H9 (cell line): ENCODE measurements around the gene SKIC2. TPM values are rescaled to one million over a fixed set of nuclear protein-coding genes. Genes with fewer than 3 reads are reported as not detected.

Experiments used
- DNase-seq: peaks from one replicate; pipeline ENCODE4 v3.0.0-alpha.2; 2017
- H2AFZ ChIP-seq: one replicate; pipeline ENCODE4 v1.6.1; 2013; ENCODE audit warnings: mild to moderate bottlenecking, low read length, control low read depth, moderate library complexity
- H2AK5ac ChIP-seq: 2 replicates; pipeline ENCODE4 v1.6.1; 2013; ENCODE audit warnings: low read length, control low read depth, mixed read lengths; ENCODE audit not compliant: insufficient read length
- H2BK120ac ChIP-seq: one replicate; pipeline ENCODE4 v1.6.1; 2013; ENCODE audit warnings: low read depth, mild to moderate bottlenecking, low read length, control low read depth, inconsistent platforms; ENCODE audit not compliant: poor library complexity, severe bottlenecking
- H2BK12ac ChIP-seq: 2 replicates; pipeline ENCODE4 v1.6.1; 2013; ENCODE audit warnings: low read length, control low read depth, mixed read lengths, low read depth; ENCODE audit not compliant: insufficient read length
- H2BK15ac ChIP-seq: 2 replicates; pipeline ENCODE4 v1.6.1; 2013; ENCODE audit warnings: low read depth, low read length, control low read depth
- H2BK20ac ChIP-seq: one replicate; pipeline ENCODE4 v1.6.1; 2013; ENCODE audit warnings: low read depth, mild to moderate bottlenecking, low read length, control low read depth, inconsistent platforms; ENCODE audit not compliant: poor library complexity, severe bottlenecking
- H2BK5ac ChIP-seq: 2 replicates; pipeline ENCODE4 v1.6.1; 2013; ENCODE audit warnings: low read length, control low read depth, mixed read lengths; ENCODE audit not compliant: insufficient read length
- H3K14ac ChIP-seq: 2 replicates; pipeline ENCODE4 v1.6.1; 2013; ENCODE audit warnings: low read length, control low read depth; ENCODE audit not compliant: insufficient read depth
- H3K18ac ChIP-seq: 2 replicates; pipeline ENCODE4 v1.6.1; 2013; ENCODE audit warnings: low read depth, mild to moderate bottlenecking, mixed read lengths, low read length, control low read depth; ENCODE audit not compliant: insufficient read length
- H3K23ac ChIP-seq: 2 replicates; pipeline ENCODE4 v1.6.1; 2013; ENCODE audit warnings: low read length, control low read depth, mixed read lengths, low read depth; ENCODE audit not compliant: insufficient read length
- H3K23me2 ChIP-seq: 2 replicates; pipeline ENCODE4 v1.6.1; 2013; ENCODE audit warnings: low read depth, mild to moderate bottlenecking, mixed read lengths, low read length, control low read depth; ENCODE audit not compliant: insufficient read length, poor library complexity, severe bottlenecking
- H3K27ac ChIP-seq: 2 replicates; pipeline ENCODE4 v1.5.1; 2013; ENCODE audit warnings: low read length, control low read depth, mixed read lengths, low read depth; ENCODE audit not compliant: insufficient read length
- H3K27me3 ChIP-seq: 2 replicates; pipeline ENCODE4 v1.6.1; 2013; ENCODE audit warnings: low read length, control low read depth, inconsistent platforms; ENCODE audit not compliant: insufficient read depth
- H3K4ac ChIP-seq: 2 replicates; pipeline ENCODE4 v1.6.1; 2013; ENCODE audit warnings: low read depth, mild to moderate bottlenecking, control low read depth, inconsistent platforms, low read length, moderate library complexity
- H3K4me1 ChIP-seq: 2 replicates; pipeline ENCODE4 v1.6.1; 2013; ENCODE audit warnings: low read length, control low read depth, inconsistent platforms; ENCODE audit not compliant: insufficient read depth
- H3K4me2 ChIP-seq: 2 replicates; pipeline ENCODE4 v1.6.1; 2013; ENCODE audit warnings: low read length, control low read depth, mixed read lengths; ENCODE audit not compliant: insufficient read length, insufficient read depth
- H3K56ac ChIP-seq: 2 replicates; pipeline ENCODE4 v1.6.1; 2013; ENCODE audit warnings: low read depth, mild to moderate bottlenecking, mixed read lengths, low read length, control low read depth; ENCODE audit not compliant: insufficient read length
- H3K79me1 ChIP-seq: 2 replicates; pipeline ENCODE4 v1.6.1; 2013; ENCODE audit warnings: low read depth, mild to moderate bottlenecking, moderate library complexity, low read length, control low read depth, inconsistent platforms; ENCODE audit not compliant: insufficient read depth, poor library complexity, severe bottlenecking
- H3K79me2 ChIP-seq: 2 replicates; pipeline ENCODE4 v1.6.1; 2013; ENCODE audit warnings: low read length, control low read depth, inconsistent platforms; ENCODE audit not compliant: insufficient read depth
- H3K9ac ChIP-seq: 2 replicates; pipeline ENCODE4 v1.6.1; 2013; ENCODE audit warnings: low read length, control low read depth, mixed read lengths; ENCODE audit not compliant: insufficient read length; ENCODE audit errors: extremely low read depth
- H3K9me3 ChIP-seq: one replicate; pipeline ENCODE4 v1.6.1; 2013; ENCODE audit warnings: low read depth, low read length, inconsistent platforms; ENCODE audit not compliant: control insufficient read depth
- H3T11ph ChIP-seq: one replicate; pipeline ENCODE4 v1.6.1; 2013; ENCODE audit warnings: mild to moderate bottlenecking, low read length, control low read depth, inconsistent platforms
- H4K20me1 ChIP-seq: one replicate; pipeline ENCODE4 v1.6.1; 2013; ENCODE audit not compliant: control insufficient read depth, insufficient read length, insufficient read depth
- H4K5ac ChIP-seq: 2 replicates; pipeline ENCODE4 v1.6.1; 2013; ENCODE audit warnings: low read depth, mild to moderate bottlenecking, mixed read lengths, low read length, control low read depth; ENCODE audit not compliant: insufficient read length
- H4K8ac ChIP-seq: replicated peaks from 2 replicates; pipeline ENCODE4 v1.6.1; 2013; ENCODE audit warnings: low read length, control low read depth, mixed read lengths, low read depth; ENCODE audit not compliant: insufficient read length
- H4K91ac ChIP-seq: 2 replicates; pipeline ENCODE4 v1.6.1; 2013; ENCODE audit warnings: low read depth, mild to moderate bottlenecking, moderate library complexity, mixed read lengths, low read length, control low read depth; ENCODE audit not compliant: insufficient read length
- H3K27ac Mint-ChIP-seq, 3 experiments: 2 replicates in 2 of 3; 3 replicates in 1 of 3; pipeline ENCODE4 v1.8.0; 2020 to 2021; ENCODE audit warnings: mixed read lengths in 3 of 3, mild to moderate bottlenecking in 1 of 3, moderate library complexity in 1 of 3
- H3K27me3 Mint-ChIP-seq: 2 replicates; pipeline ENCODE4 v1.8.0; 2021; ENCODE audit warnings: low read depth, mild to moderate bottlenecking, moderate library complexity, mixed read lengths
- H3K36me3 Mint-ChIP-seq, 3 experiments: 2 replicates in 2 of 3; 3 replicates in 1 of 3; pipeline ENCODE4 v1.8.0; 2020 to 2021; ENCODE audit warnings: low read depth in 3 of 3, mixed read lengths in 3 of 3; ENCODE audit not compliant: insufficient read depth in 1 of 3
- H3K4me1 Mint-ChIP-seq, 2 experiments: 2 replicates each; pipeline ENCODE4 v1.8.0; 2020; ENCODE audit warnings: mixed read lengths in 2 of 2
- H3K4me3 Mint-ChIP-seq, 2 experiments: 2 replicates in 1 of 2; 3 replicates in 1 of 2; pipeline ENCODE4 v1.8.0; 2020 to 2021; ENCODE audit warnings: mild to moderate bottlenecking in 2 of 2, mixed read lengths in 2 of 2, moderate library complexity in 1 of 2
- H3K9me3 Mint-ChIP-seq, 2 experiments: 2 replicates in 1 of 2; 3 replicates in 1 of 2; pipeline ENCODE4 v1.8.0; 2020; ENCODE audit warnings: mild to moderate bottlenecking in 2 of 2, mixed read lengths in 2 of 2, moderate library complexity in 1 of 2
- WGBS: extraction: QIAGEN DNeasy Blood & Tissue Kit; methylation state at CpG from one replicate; pipeline ENCODE4 v1.1.7; 2013; ENCODE audit warnings: missing lambda C conversion rate, low lambda C conversion rate, mixed read lengths; ENCODE audit not compliant: insufficient read length; ENCODE audit errors: extremely low coverage; 5-methylcytosine and 5-hydroxymethylcytosine counted together
- total RNA-seq: library from RNA; stranded (reverse); gene quantifications from 2 replicates; pipeline ENCODE4 v1.2.1, GENCODE V29; 2021
- TF ChIP-seq, protein P1 (sequence below): fragments of 200-600 bp; sonication (generic); conservative IDR thresholded peaks from 3 replicates; pipeline ENCODE4 v1.8.0; 2021; ENCODE audit warnings: antibody characterized with exemption, mild to moderate bottlenecking

The SKIC2 gene
- total RNA-seq, 1 experiment from 2014 or later, result 86.2 TPM

DNA sequence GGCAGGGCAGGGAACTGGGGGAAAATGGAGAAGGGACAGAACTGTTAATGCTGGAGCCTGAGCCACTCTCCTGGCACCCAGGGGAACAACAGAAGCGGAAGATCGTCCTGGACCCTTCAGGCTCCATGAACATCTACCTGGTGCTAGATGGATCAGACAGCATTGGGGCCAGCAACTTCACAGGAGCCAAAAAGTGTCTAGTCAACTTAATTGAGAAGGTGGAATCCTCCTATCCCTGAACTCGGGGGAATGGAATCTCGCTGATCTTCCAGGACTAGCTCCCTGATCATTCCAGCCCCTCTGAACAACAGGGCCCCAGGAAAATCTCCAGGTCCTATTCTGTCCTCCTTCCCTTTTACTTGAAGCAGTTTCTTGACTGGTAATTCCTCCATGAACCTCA lies 11.1 kb upstream of the SKIC2 start:
- H3K4me3 Mint-ChIP-seq, result no peak overlapping the region; a peak in 1 of 5 replicates
- Histone ChIP-seq H3K18ac (no peak overlapping the region), H3K4me1 (no peaks in the 10 kb centered on the region)

More for the DNA sequence above, 11.1 kb upstream of the SKIC2 start:
- Histone ChIP-seq H3K56ac (no peak overlapping the region), H4K5ac (no peak overlapping the region), H3K23me2 (no peaks in the 10 kb centered on the region), H3K14ac (no peak overlapping the region), H4K20me1 (peaks cover 2% of the 10 kb centered on the region), H2BK12ac (no peak overlapping the region), H3K27me3 (no peaks in the 10 kb centered on the region), H3K4ac (no peak overlapping the region), H2BK120ac (no peak overlapping the region), H3K9me3 (no peaks in the 10 kb centered on the region), H2AK5ac (no peak overlapping the region), H4K8ac (no peak overlapping the region), H2BK15ac (no peak overlapping the region), H3K79me1 (no peaks in the 10 kb centered on the region), H3K9ac (no peak overlapping the region), H4K91ac (no peak overlapping the region), H3K23ac (no peak overlapping the region), H2AFZ (no peak overlapping the region), H3K79me2 (no peaks in the 10 kb centered on the region), H2BK20ac (no peak overlapping the region), H3K4me2 (no peak overlapping the region), H3T11ph (no peak overlapping the region), H2BK5ac (no peak overlapping the region), H3K27ac (no peak overlapping the region)
- Mint-ChIP-seq H3K4me1 (peaks cover 5 to 8% of the 10 kb centered on the region in 2 experiments; a peak in 3 of 4 replicates), H3K27ac (no peak overlapping the region), H3K9me3 (no peaks in the 10 kb centered on the region), H3K36me3 (peaks cover 0 to 27% (median 11%) of the 10 kb centered on the region in 3 experiments; a peak in 5 of 7 replicates), H3K27me3 (peaks cover 52% of the 10 kb centered on the region)
- DNase-seq, result no peak
- TF ChIP-seq, protein P1, sequence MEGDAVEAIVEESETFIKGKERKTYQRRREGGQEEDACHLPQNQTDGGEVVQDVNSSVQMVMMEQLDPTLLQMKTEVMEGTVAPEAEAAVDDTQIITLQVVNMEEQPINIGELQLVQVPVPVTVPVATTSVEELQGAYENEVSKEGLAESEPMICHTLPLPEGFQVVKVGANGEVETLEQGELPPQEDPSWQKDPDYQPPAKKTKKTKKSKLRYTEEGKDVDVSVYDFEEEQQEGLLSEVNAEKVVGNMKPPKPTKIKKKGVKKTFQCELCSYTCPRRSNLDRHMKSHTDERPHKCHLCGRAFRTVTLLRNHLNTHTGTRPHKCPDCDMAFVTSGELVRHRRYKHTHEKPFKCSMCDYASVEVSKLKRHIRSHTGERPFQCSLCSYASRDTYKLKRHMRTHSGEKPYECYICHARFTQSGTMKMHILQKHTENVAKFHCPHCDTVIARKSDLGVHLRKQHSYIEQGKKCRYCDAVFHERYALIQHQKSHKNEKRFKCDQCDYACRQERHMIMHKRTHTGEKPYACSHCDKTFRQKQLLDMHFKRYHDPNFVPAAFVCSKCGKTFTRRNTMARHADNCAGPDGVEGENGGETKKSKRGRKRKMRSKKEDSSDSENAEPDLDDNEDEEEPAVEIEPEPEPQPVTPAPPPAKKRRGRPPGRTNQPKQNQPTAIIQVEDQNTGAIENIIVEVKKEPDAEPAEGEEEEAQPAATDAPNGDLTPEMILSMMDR, result no peak
- WGBS, result no CpG with 5 or more reads among the region's 4 CpGs
